ENCODE results near the gene NCAM1. TPM values are rescaled to one million over a fixed set of nuclear protein-coding genes. Genes with fewer than 3 reads are reported as not detected.

Gene NCAM1
- total and polyA plus RNA-seq, 2 experiments from 2014 or later = 0.76 to 1.6 TPM

DNA sequence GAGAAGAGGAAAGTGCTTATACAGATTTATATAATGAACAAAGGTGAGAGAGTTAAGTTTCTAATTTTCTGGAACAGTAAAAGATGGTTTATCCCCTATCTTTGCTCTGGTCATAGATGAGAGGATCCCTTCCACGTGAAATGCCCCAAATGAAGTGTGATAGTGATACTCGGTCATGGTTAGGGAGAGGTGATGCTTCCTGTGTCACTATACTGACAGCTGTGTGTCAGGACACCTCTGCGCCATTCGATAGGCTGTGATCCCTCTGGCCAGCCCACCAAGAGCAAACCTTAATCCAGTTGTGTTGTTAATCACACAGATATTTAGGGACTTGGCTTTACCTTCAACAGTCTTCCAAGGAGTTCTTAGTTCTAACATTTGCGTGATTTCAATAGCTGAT, 57.7 kb downstream of the NCAM1 start:
- TF ChIP-seq CTCF (conservative IDR thresholded peaks at IDR 0.05; ENCODE audit: low read depth in 2 of 2) (no peak), ZNF462 (CRISPR knock-in tag; IDR thresholded peaks at IDR 0.05) (no peak), ETS1 (IDR thresholded peaks at IDR 0.05) (no peak), STAT1 (IDR thresholded peaks at IDR 0.05; ENCODE audit: unreplicated experiment) (no peak), JUNB (IDR thresholded peaks at IDR 0.05; ENCODE audit: unreplicated experiment) (no peak), POLR2AphosphoS5 (IDR thresholded peaks at IDR 0.05; ENCODE audit: low read depth) (no peak), ZNF331 (CRISPR knock-in tag; IDR thresholded peaks at IDR 0.05; ENCODE audit: low read depth) (no peak), ZNF114 (CRISPR knock-in tag; IDR thresholded peaks at IDR 0.05) (no peak), CREB1 (CRISPR knock-in tag; IDR thresholded peaks at IDR 0.05; ENCODE audit: low read depth) (no peak), EZH2phosphoT487 (IDR thresholded peaks at IDR 0.05; ENCODE audit: unreplicated experiment) (no peak), EZH2 (IDR thresholded peaks at IDR 0.05; ENCODE audit: low read depth, unreplicated experiment) (no peak), NANOG (IDR thresholded peaks at IDR 0.05; ENCODE audit: borderline replicate concordance) (no peak)
- TF ChIP-seq, protein P1, sequence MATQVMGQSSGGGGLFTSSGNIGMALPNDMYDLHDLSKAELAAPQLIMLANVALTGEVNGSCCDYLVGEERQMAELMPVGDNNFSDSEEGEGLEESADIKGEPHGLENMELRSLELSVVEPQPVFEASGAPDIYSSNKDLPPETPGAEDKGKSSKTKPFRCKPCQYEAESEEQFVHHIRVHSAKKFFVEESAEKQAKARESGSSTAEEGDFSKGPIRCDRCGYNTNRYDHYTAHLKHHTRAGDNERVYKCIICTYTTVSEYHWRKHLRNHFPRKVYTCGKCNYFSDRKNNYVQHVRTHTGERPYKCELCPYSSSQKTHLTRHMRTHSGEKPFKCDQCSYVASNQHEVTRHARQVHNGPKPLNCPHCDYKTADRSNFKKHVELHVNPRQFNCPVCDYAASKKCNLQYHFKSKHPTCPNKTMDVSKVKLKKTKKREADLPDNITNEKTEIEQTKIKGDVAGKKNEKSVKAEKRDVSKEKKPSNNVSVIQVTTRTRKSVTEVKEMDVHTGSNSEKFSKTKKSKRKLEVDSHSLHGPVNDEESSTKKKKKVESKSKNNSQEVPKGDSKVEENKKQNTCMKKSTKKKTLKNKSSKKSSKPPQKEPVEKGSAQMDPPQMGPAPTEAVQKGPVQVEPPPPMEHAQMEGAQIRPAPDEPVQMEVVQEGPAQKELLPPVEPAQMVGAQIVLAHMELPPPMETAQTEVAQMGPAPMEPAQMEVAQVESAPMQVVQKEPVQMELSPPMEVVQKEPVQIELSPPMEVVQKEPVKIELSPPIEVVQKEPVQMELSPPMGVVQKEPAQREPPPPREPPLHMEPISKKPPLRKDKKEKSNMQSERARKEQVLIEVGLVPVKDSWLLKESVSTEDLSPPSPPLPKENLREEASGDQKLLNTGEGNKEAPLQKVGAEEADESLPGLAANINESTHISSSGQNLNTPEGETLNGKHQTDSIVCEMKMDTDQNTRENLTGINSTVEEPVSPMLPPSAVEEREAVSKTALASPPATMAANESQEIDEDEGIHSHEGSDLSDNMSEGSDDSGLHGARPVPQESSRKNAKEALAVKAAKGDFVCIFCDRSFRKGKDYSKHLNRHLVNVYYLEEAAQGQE (IDR thresholded peaks at IDR 0.05; ENCODE audit: unreplicated experiment) = no peak
- Histone ChIP-seq H2AFZ (no peak overlapping the region), H4K20me1 (replicated peaks; ENCODE audit: insufficient read depth) (no peaks in the 10 kb centered on the region), H3K79me2 (replicated peaks; ENCODE audit: insufficient read depth) (no peaks in the 10 kb centered on the region), H3K9me2 (ENCODE audit: insufficient read depth) (peaks cover 5% of the 10 kb centered on the region; the same call in 1 of the 2 replicates), H3F3A (replicated peaks; ENCODE audit: low read depth) (no peaks in the 10 kb centered on the region), H3K4me1 (ENCODE audit: insufficient read depth) (no peaks in the 10 kb centered on the region), H3K27me3 (ENCODE audit: insufficient read depth) (no peaks in the 10 kb centered on the region), H3K36me3 (ENCODE audit: insufficient read depth) (no peaks in the 10 kb centered on the region), H3K27ac (ENCODE audit: low read depth) (no peak overlapping the region), H3K4me2 (no peak overlapping the region), H3K4me3 (no peak overlapping the region)
- Mint-ChIP-seq H3K4me1 (no peaks in the 10 kb centered on the region; the same call in 2 of the 3 replicates), H3K27me3 (ENCODE audit: insufficient read depth, low read depth, poor library complexity) (peaks cover 1% of the 10 kb centered on the region), H3K4me3 (no peak overlapping the region), H3K9me3 (no peaks in the 10 kb centered on the region), H3K36me3 (ENCODE audit: low read depth) (no peaks in the 10 kb centered on the region), H3K27ac (no peak overlapping the region)
- ATAC-seq = no peak
- DNase-seq (ENCODE audit: low spot score) = no peak
